Tibial nerve (tissue), 4 donors: Measurements from ENCODE around the gene YTHDF1.

ENCODE experiments used
- CTCF ChIP-seq, 5 experiments: fragments of 200-600 bp in 3 of 5; fragments of 450-650 bp in 2 of 5; sonication (generic) in 3 of 5; IDR thresholded peaks; one replicate each; pipeline ENCODE4 v1.5.1; 2016 to 2019; ENCODE audit warnings: antibody characterized with exemption in 5 of 5, mild to moderate bottlenecking in 3 of 5, moderate library complexity in 2 of 5
- EP300 ChIP-seq, 2 donors: sonication (generic); formaldehyde crosslinking; IDR thresholded peaks; one replicate each; pipeline ENCODE4 v1.6.1; 2017; ENCODE audit warnings: antibody characterized with exemption in 2 of 2, mild to moderate bottlenecking in 1 of 2
- POLR2A ChIP-seq, 2 donors: fragments of 450-650 bp; IDR thresholded peaks; one replicate each; pipeline ENCODE4 v1.6.1; 2017; ENCODE audit warnings: antibody characterized with exemption in 2 of 2, mild to moderate bottlenecking in 2 of 2, moderate library complexity in 2 of 2

DNA sequence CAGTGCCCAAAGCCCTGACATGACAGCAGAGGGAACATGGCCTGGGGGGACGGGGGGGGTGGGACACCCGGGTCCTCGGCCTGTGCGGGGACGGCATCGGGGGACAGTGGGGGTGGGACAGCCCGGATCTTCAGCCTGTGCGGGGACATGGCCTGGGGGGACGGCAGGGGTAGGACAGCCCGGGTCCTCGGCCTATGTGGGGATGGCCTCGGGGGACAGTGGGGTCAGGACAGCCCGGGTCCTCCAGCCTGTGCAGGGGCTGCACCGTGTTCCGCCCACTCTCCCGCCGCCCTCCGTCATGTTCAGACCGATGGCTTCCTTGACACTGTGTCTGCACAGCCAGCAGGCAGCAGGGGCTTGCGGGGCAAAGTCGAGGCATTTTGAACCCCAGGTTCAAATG is 26.8 kb upstream of the YTHDF1 start:
- no peak for TF ChIP-seq CTCF (IDR thresholded peaks at IDR 0.05)
- TF ChIP-seq EP300 (IDR thresholded peaks at IDR 0.05) = no peak
- no peak for TF ChIP-seq POLR2A (IDR thresholded peaks at IDR 0.05)
